H9 (cell line): ENCODE data around the gene NUCB2. TPM values are rescaled to one million over a fixed set of nuclear protein-coding genes. Genes with fewer than 3 reads are reported as not detected.

Source experiments
- DNase-seq: peaks from one replicate; pipeline ENCODE4 v3.0.0-alpha.2; 2017
- H2AFZ ChIP-seq: one replicate; pipeline ENCODE4 v1.6.1; 2013; ENCODE audit warnings: mild to moderate bottlenecking, low read length, control low read depth, moderate library complexity
- H2AK5ac ChIP-seq: 2 replicates; pipeline ENCODE4 v1.6.1; 2013; ENCODE audit warnings: low read length, control low read depth, mixed read lengths; ENCODE audit not compliant: insufficient read length
- H2BK120ac ChIP-seq: one replicate; pipeline ENCODE4 v1.6.1; 2013; ENCODE audit warnings: low read depth, mild to moderate bottlenecking, low read length, control low read depth, inconsistent platforms; ENCODE audit not compliant: poor library complexity, severe bottlenecking
- H2BK12ac ChIP-seq: 2 replicates; pipeline ENCODE4 v1.6.1; 2013; ENCODE audit warnings: low read length, control low read depth, mixed read lengths, low read depth; ENCODE audit not compliant: insufficient read length
- H2BK15ac ChIP-seq: 2 replicates; pipeline ENCODE4 v1.6.1; 2013; ENCODE audit warnings: low read depth, low read length, control low read depth
- H2BK20ac ChIP-seq: one replicate; pipeline ENCODE4 v1.6.1; 2013; ENCODE audit warnings: low read depth, mild to moderate bottlenecking, low read length, control low read depth, inconsistent platforms; ENCODE audit not compliant: poor library complexity, severe bottlenecking
- H2BK5ac ChIP-seq: 2 replicates; pipeline ENCODE4 v1.6.1; 2013; ENCODE audit warnings: low read length, control low read depth, mixed read lengths; ENCODE audit not compliant: insufficient read length
- H3K14ac ChIP-seq: 2 replicates; pipeline ENCODE4 v1.6.1; 2013; ENCODE audit warnings: low read length, control low read depth; ENCODE audit not compliant: insufficient read depth
- H3K18ac ChIP-seq: 2 replicates; pipeline ENCODE4 v1.6.1; 2013; ENCODE audit warnings: low read depth, mild to moderate bottlenecking, mixed read lengths, low read length, control low read depth; ENCODE audit not compliant: insufficient read length
- H3K23ac ChIP-seq: 2 replicates; pipeline ENCODE4 v1.6.1; 2013; ENCODE audit warnings: low read length, control low read depth, mixed read lengths, low read depth; ENCODE audit not compliant: insufficient read length
- H3K23me2 ChIP-seq: 2 replicates; pipeline ENCODE4 v1.6.1; 2013; ENCODE audit warnings: low read depth, mild to moderate bottlenecking, mixed read lengths, low read length, control low read depth; ENCODE audit not compliant: insufficient read length, poor library complexity, severe bottlenecking
- H3K27ac ChIP-seq: 2 replicates; pipeline ENCODE4 v1.5.1; 2013; ENCODE audit warnings: low read length, control low read depth, mixed read lengths, low read depth; ENCODE audit not compliant: insufficient read length
- H3K27me3 ChIP-seq: 2 replicates; pipeline ENCODE4 v1.6.1; 2013; ENCODE audit warnings: low read length, control low read depth, inconsistent platforms; ENCODE audit not compliant: insufficient read depth
- H3K4ac ChIP-seq: 2 replicates; pipeline ENCODE4 v1.6.1; 2013; ENCODE audit warnings: low read depth, mild to moderate bottlenecking, control low read depth, inconsistent platforms, low read length, moderate library complexity
- H3K4me1 ChIP-seq: 2 replicates; pipeline ENCODE4 v1.6.1; 2013; ENCODE audit warnings: low read length, control low read depth, inconsistent platforms; ENCODE audit not compliant: insufficient read depth
- H3K4me2 ChIP-seq: 2 replicates; pipeline ENCODE4 v1.6.1; 2013; ENCODE audit warnings: low read length, control low read depth, mixed read lengths; ENCODE audit not compliant: insufficient read length, insufficient read depth
- H3K56ac ChIP-seq: 2 replicates; pipeline ENCODE4 v1.6.1; 2013; ENCODE audit warnings: low read depth, mild to moderate bottlenecking, mixed read lengths, low read length, control low read depth; ENCODE audit not compliant: insufficient read length
- H3K79me1 ChIP-seq: 2 replicates; pipeline ENCODE4 v1.6.1; 2013; ENCODE audit warnings: low read depth, mild to moderate bottlenecking, moderate library complexity, low read length, control low read depth, inconsistent platforms; ENCODE audit not compliant: insufficient read depth, poor library complexity, severe bottlenecking
- H3K79me2 ChIP-seq: 2 replicates; pipeline ENCODE4 v1.6.1; 2013; ENCODE audit warnings: low read length, control low read depth, inconsistent platforms; ENCODE audit not compliant: insufficient read depth
- H3K9ac ChIP-seq: 2 replicates; pipeline ENCODE4 v1.6.1; 2013; ENCODE audit warnings: low read length, control low read depth, mixed read lengths; ENCODE audit not compliant: insufficient read length; ENCODE audit errors: extremely low read depth
- H3K9me3 ChIP-seq: one replicate; pipeline ENCODE4 v1.6.1; 2013; ENCODE audit warnings: low read depth, low read length, inconsistent platforms; ENCODE audit not compliant: control insufficient read depth
- H3T11ph ChIP-seq: one replicate; pipeline ENCODE4 v1.6.1; 2013; ENCODE audit warnings: mild to moderate bottlenecking, low read length, control low read depth, inconsistent platforms
- H4K20me1 ChIP-seq: one replicate; pipeline ENCODE4 v1.6.1; 2013; ENCODE audit not compliant: control insufficient read depth, insufficient read length, insufficient read depth
- H4K5ac ChIP-seq: 2 replicates; pipeline ENCODE4 v1.6.1; 2013; ENCODE audit warnings: low read depth, mild to moderate bottlenecking, mixed read lengths, low read length, control low read depth; ENCODE audit not compliant: insufficient read length
- H4K8ac ChIP-seq: replicated peaks from 2 replicates; pipeline ENCODE4 v1.6.1; 2013; ENCODE audit warnings: low read length, control low read depth, mixed read lengths, low read depth; ENCODE audit not compliant: insufficient read length
- H4K91ac ChIP-seq: 2 replicates; pipeline ENCODE4 v1.6.1; 2013; ENCODE audit warnings: low read depth, mild to moderate bottlenecking, moderate library complexity, mixed read lengths, low read length, control low read depth; ENCODE audit not compliant: insufficient read length
- H3K27ac Mint-ChIP-seq, 3 experiments: 2 replicates in 2 of 3; 3 replicates in 1 of 3; pipeline ENCODE4 v1.8.0; 2020 to 2021; ENCODE audit warnings: mixed read lengths in 3 of 3, mild to moderate bottlenecking in 1 of 3, moderate library complexity in 1 of 3
- H3K27me3 Mint-ChIP-seq: 2 replicates; pipeline ENCODE4 v1.8.0; 2021; ENCODE audit warnings: low read depth, mild to moderate bottlenecking, moderate library complexity, mixed read lengths
- H3K36me3 Mint-ChIP-seq, 3 experiments: 2 replicates in 2 of 3; 3 replicates in 1 of 3; pipeline ENCODE4 v1.8.0; 2020 to 2021; ENCODE audit warnings: low read depth in 3 of 3, mixed read lengths in 3 of 3; ENCODE audit not compliant: insufficient read depth in 1 of 3
- H3K4me1 Mint-ChIP-seq, 2 experiments: 2 replicates each; pipeline ENCODE4 v1.8.0; 2020; ENCODE audit warnings: mixed read lengths in 2 of 2
- H3K4me3 Mint-ChIP-seq, 2 experiments: 2 replicates in 1 of 2; 3 replicates in 1 of 2; pipeline ENCODE4 v1.8.0; 2020 to 2021; ENCODE audit warnings: mild to moderate bottlenecking in 2 of 2, mixed read lengths in 2 of 2, moderate library complexity in 1 of 2
- H3K9me3 Mint-ChIP-seq, 2 experiments: 2 replicates in 1 of 2; 3 replicates in 1 of 2; pipeline ENCODE4 v1.8.0; 2020; ENCODE audit warnings: mild to moderate bottlenecking in 2 of 2, mixed read lengths in 2 of 2, moderate library complexity in 1 of 2
- CTCF ChIP-seq: fragments of 200-600 bp; sonication (generic); conservative IDR thresholded peaks from 3 replicates; pipeline ENCODE4 v1.8.0; 2021; ENCODE audit warnings: antibody characterized with exemption, mild to moderate bottlenecking
- WGBS: extraction: QIAGEN DNeasy Blood & Tissue Kit; methylation state at CpG from one replicate; pipeline ENCODE4 v1.1.7; 2013; ENCODE audit warnings: missing lambda C conversion rate, low lambda C conversion rate, mixed read lengths; ENCODE audit not compliant: insufficient read length; ENCODE audit errors: extremely low coverage; 5-methylcytosine and 5-hydroxymethylcytosine counted together
- total RNA-seq: library from RNA; stranded (reverse); gene quantifications from 2 replicates; pipeline ENCODE4 v1.2.1, GENCODE V29; 2021

NUCB2 gene
- total RNA-seq, 1 experiment from 2014 or later = 29.1 TPM

- Histone ChIP-seq H3K9me3 (no peaks in the 10 kb centered on the region), H3K9ac (no peak overlapping the region), H3K56ac (no peak overlapping the region), H4K91ac (no peak overlapping the region), H3K4me2 (no peak overlapping the region), H2AK5ac (no peak overlapping the region), H2BK12ac (no peak overlapping the region), H3K79me1 (no peaks in the 10 kb centered on the region), H4K8ac (no peak overlapping the region), H3K27ac (no peak overlapping the region), H2BK5ac (no peak overlapping the region), H4K5ac (no peak overlapping the region), H3K23ac (no peak overlapping the region), H3K79me2 (no peaks in the 10 kb centered on the region), H4K20me1 (no peaks in the 10 kb centered on the region), H3T11ph (no peak overlapping the region), H3K18ac (no peak overlapping the region), H3K27me3 (no peaks in the 10 kb centered on the region), H3K4me1 (no peaks in the 10 kb centered on the region), H3K4ac (no peak overlapping the region), H3K23me2 (no peaks in the 10 kb centered on the region), H2BK120ac (no peak overlapping the region), H2AFZ (no peak overlapping the region), H3K14ac (no peak overlapping the region), H2BK20ac (no peak overlapping the region), H2BK15ac (no peak overlapping the region)
- Mint-ChIP-seq H3K9me3 (no peaks in the 10 kb centered on the region), H3K4me1 (peaks cover 6 to 10% of the 10 kb centered on the region in 2 experiments), H3K4me3 (no peak overlapping the region), H3K27ac (no peak overlapping the region), H3K36me3 (no peaks in the 10 kb centered on the region), H3K27me3 (peaks cover 18% of the 10 kb centered on the region)
- TF ChIP-seq CTCF = no peak
- DNase-seq = no peak
- WGBS = no CpG with 5 or more reads among the region's 2 CpGs
Measured at GRCh38 chr11:17343257-17343656, 66.7 kb downstream of the NUCB2 start.
